Effector CD8-positive, alpha-beta T cell (primary cell): ENCODE results near the gene ASB12.
"Not testable (repeated sequence)": the region's sequence is repeated elsewhere in the genome, so short reads cannot be mapped to it uniquely, and the experiment has no call there.

Experiments used
- DNase-seq: peaks from one replicate; lab custom pipeline; 2025; lab: John Stamatoyannopoulos, UW
- total RNA-seq, 4 experiments: gene quantifications; one replicate each; lab custom pipeline; 2026; lab: John Stamatoyannopoulos, UW

The ASB12 gene
- 0 to 0.09 (median 0) reads per million in 4 experiments for total RNA-seq

GRCh38 chrX:64230123-64230970 is at the start of gene ASB12:
Gene ASB12 (minus strand): TSS chrX:64230607. CDS start chrX:64225650, 4,957 bp downstream.
- no peak for DNase-seq

GRCh38 chrX:64265265-64265664 is 34.9 kb upstream of the ASB12 start:
- no peak for DNase-seq

GRCh38 chrX:64229154-64229553 is 1.3 kb downstream of the ASB12 start:
- no peak for DNase-seq

- no peak for DNase-seq
Observed at GRCh38 chrX:64218023-64218422, 12.4 kb downstream of the ASB12 start.

- not testable (repeated sequence) for DNase-seq
Observed at GRCh38 chrX:64213989-64214388, 16.4 kb downstream of the ASB12 start.

GRCh38 chrX:64206556-64207162 is 23.7 kb downstream of the ASB12 start:
- no peak for DNase-seq

- peak; percentile 81 for DNase-seq
Observed at GRCh38 chrX:64205735-64206501, 24.5 kb downstream of the ASB12 start.

GRCh38 chrX:64205441-64205734 is 25.0 kb downstream of the ASB12 start, which contains the start of gene AMER1:
Gene AMER1 (minus strand): TSS chrX:64205708. CDS start chrX:64193286, 12,422 bp downstream.
- peak; percentile 21 for DNase-seq

- DNase-seq = no peak
Observed at GRCh38 chrX:64204701-64205440, 25.5 kb downstream of the ASB12 start.

GRCh38 chrX:64204252-64204651 is 26.2 kb downstream of the ASB12 start:
- no peak for DNase-seq

- DNase-seq = no peak
Observed at GRCh38 chrX:64202808-64203325, 27.5 kb downstream of the ASB12 start.

- DNase-seq = no peak
Observed at GRCh38 chrX:64198036-64198435, 32.4 kb downstream of the ASB12 start.

GRCh38 chrX:64196606-64197005 is 33.8 kb downstream of the ASB12 start:
- no peak for DNase-seq

GRCh38 chrX:64195862-64196261 is 34.5 kb downstream of the ASB12 start:
- DNase-seq = no peak

- DNase-seq = no peak
Observed at GRCh38 chrX:64192673-64193072, 37.7 kb downstream of the ASB12 start.

GRCh38 chrX:64192040-64192439 is 38.4 kb downstream of the ASB12 start:
- DNase-seq = no peak

GRCh38 chrX:64191281-64192010 is 39.0 kb downstream of the ASB12 start:
- no peak for DNase-seq

GRCh38 chrX:64190136-64190740 is 40.2 kb downstream of the ASB12 start:
- DNase-seq = no peak

GRCh38 chrX:64188901-64189300 is 41.5 kb downstream of the ASB12 start:
- no peak for DNase-seq

- no peak for DNase-seq
Observed at GRCh38 chrX:64187762-64188150, 42.7 kb downstream of the ASB12 start.
